SIG-M5 treated with dmso at 0.1 percent for 504 hours (cell line): ENCODE results near the gene MAP4K5.
"Not testable (repeated sequence)": the region's sequence is repeated elsewhere in the genome, so short reads cannot be mapped to it uniquely, and the experiment has no call there.

Source experiments
- DNase-seq: peaks from one replicate; lab custom pipeline; 2025; ENCODE audit not compliant: unreplicated experiment; lab: John Stamatoyannopoulos, UW

MAP4K5 gene

DNA sequence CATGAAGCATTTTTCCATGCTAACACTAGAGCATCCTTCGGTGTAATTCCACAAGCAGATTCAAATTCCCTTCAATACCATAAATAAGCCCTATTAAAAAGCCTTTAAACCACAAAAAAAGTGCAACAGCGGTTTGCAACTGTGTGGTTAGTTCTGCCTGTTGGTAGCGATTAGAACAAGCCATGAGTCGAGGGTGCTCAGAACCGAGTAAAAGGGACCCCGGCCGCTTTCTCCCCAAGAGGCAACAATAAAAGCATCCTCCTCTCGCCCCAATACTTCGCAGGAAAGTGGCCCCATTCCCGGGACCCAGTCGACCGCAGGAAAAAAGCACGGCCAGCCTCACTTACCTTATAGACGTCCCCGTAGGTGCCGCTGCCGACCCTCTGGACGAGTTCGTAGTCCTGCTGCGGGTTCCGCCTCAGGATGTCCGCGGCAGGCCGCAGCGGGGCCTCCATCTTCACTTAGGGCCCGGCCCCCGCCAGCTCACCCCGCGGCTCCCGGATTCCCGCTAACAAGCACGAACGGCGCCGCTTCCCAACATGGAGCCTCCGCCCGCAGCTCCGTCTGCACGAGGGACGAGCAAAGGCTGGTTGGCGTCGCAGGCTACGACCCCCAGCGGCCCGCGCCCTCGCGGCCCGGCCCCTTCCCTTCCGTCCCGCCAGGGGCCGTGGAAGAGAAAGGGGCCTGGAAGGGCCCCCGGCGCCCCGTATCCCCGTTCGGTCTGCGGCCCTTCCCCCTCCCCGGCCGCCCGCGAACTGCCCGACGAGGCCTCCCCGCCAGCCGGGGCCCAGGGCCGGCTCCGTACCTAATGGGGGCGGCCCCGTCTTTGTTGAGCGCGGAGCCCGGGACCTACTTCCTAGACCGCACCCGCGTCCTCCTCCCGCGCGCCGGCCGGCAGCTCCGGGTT is 521 bp downstream of the MAP4K5 start:
- DNase-seq, result no peak

GRCh38 chr14:50530794-50531365 is 1.5 kb downstream of the MAP4K5 start:
- DNase-seq, result no peak

- DNase-seq, result no peak
Observed at GRCh38 chr14:50530358-50530757, 2.0 kb downstream of the MAP4K5 start.

- no peak for DNase-seq
Observed at GRCh38 chr14:50529288-50530179, 2.8 kb downstream of the MAP4K5 start.

DNA sequence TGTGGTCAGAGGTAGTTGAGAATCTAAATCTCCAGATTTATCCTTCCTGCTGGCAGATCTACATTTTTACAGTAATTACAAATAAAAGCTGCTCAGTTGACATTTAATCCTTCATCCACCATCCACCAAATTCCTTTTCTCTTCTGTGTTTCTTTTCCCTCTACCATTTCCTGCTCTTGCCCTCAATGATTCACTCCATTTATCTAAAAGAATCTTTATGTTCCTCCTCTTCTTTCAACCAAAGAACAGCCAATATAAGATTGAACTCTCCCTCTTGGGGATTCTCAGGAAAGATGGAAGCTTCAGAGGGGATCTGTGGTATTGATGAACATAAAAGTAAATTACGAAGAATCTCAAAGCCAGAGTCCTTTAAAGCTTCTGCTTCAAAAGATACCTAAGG is 4.4 kb downstream of the MAP4K5 start:
- DNase-seq, result no peak

GRCh38 chr14:50524731-50525515 is 7.4 kb downstream of the MAP4K5 start:
- peak; percentile 20 for DNase-seq

- no peak for DNase-seq
Observed at GRCh38 chr14:50524060-50524459, 8.3 kb downstream of the MAP4K5 start.

GRCh38 chr14:50523271-50524041 is 8.9 kb downstream of the MAP4K5 start:
- no peak for DNase-seq

DNA sequence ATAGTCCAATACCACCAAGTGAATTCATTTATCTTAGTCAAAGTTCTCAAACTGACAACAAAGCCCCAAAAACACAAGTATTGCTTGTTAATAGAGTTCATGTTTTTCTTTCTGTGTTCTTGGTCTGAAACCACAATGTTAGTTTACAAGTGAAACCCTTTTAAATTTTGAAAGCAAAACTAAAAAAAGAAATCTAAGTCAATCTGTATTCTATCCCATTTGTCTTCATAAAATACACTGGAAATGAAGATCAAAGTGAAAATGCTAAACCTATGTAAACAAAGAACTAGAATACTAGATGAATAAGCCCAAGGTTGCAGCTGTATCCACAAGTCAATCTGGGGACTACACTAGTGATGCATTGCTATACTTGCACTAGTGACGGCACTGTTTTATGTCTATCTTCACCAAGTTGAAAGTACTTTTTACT is 10.4 kb downstream of the MAP4K5 start:
- no peak for DNase-seq

DNA sequence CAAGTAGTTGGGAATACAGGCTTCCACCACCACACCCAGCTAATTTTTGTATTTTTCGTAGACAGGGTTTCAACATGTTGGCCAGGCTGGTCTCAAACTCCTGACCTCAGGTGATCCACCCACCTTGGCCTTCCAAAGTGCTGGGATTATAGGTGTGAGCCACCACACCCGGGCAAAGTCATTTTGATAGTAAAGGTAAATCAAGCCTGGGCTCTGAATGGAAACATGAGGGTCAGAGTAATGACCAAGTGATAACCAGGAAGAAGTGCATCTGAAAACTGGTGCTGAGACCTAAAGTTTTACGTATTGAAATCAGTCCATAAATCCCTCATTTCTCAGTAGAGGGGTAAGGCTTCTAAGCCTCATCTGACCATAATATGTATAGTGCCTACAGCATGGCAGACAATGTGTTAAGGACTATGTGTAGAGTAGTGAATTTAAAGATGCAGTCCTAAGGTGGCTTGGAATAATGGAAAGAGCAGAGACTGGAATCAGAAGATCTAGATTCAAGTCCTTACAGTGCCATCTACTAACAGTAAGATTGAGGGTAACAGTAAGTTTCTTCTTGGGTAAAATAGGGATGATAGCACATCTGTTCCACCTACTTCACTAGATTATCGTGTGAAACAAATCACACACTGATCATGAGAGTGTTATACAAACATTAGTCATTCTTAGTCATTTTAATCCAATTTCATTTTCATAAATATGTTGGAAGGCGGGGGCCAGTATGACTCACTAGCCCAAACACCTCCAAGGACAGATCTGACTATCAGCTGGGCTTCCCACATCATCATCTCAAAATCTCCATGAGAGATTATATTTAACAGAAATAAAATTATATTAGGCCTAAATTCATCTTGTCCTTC is 11.2 kb downstream of the MAP4K5 start:
- DNase-seq, result no peak

GRCh38 chr14:50516091-50516490 is 16.3 kb downstream of the MAP4K5 start:
- DNase-seq, result no peak

GRCh38 chr14:50512463-50512862 is 19.9 kb downstream of the MAP4K5 start:
- DNase-seq, result no peak

DNA sequence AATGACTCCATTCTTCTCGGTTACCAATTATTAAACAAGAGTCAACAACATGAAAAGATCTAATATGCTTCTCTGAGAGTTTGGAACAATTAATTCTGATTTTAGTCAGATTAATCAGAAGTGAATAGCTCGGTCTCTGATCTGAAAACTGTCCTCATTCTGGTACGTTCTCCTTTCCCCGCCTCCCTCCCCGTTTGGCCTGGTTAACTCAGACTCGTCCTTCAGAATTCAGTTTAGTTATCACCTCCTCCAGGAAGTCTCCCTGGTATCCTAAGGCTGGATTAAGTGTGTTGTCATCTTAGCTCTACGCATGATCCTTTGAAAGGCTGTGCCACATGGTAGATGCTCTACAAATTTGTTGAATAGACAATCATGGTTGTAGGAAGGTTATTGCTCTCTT is 22.2 kb downstream of the MAP4K5 start:
- no peak for DNase-seq

- not testable (repeated sequence) for DNase-seq
Observed at GRCh38 chr14:50507078-50507477, 25.3 kb downstream of the MAP4K5 start.

GRCh38 chr14:50501642-50502041 is 30.7 kb downstream of the MAP4K5 start:
- DNase-seq, result no peak

- no peak for DNase-seq
Observed at GRCh38 chr14:50497351-50497750, 35.0 kb downstream of the MAP4K5 start.

DNA sequence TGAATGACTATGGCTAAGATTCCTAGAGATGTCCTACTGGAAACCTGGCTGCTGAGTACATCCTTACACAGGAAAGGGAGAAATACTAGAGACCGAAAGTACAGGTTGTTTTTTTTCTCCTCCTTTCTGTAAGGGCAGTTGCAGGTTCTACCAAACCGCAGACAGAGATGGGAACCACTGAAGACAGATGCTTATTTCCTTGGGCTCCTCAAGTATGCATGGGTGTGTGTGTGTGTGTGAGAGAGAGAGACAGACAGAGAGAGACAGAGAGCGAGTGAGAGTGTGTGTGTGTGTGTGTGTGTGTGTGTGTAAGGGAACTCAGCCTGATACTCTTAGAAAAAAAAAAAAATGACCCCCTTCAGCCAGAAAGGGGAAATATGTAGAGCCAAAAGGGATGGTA is 42.5 kb downstream of the MAP4K5 start:
- DNase-seq, result no peak

- no peak for DNase-seq
Observed at GRCh38 chr14:50488521-50488920, 43.8 kb downstream of the MAP4K5 start.

GRCh38 chr14:50479041-50479440 is 53.3 kb downstream of the MAP4K5 start:
- DNase-seq, result no peak
